ENCODE measurements around the gene LIN7C. TPM values are rescaled to one million over a fixed set of nuclear protein-coding genes. Genes with fewer than 3 reads are reported as not detected.
"Not testable (repeated sequence)": the region's sequence is repeated elsewhere in the genome, so short reads cannot be mapped to it uniquely, and the experiment has no call there.

Gene LIN7C
- total RNA-seq, 1 donor from 2014 or later: 283 TPM

- no peak for DNase-seq
These were observed 37.4 kb downstream of the LIN7C start for GRCh38 chr11:27468995-27469695.

- no peak for DNase-seq
These were observed 38.2 kb downstream of the LIN7C start for GRCh38 chr11:27468209-27468994.

GRCh38 chr11:27467181-27467913 lies 39.2 kb downstream of the LIN7C start:
- no peak for DNase-seq

- DNase-seq: no peak
These were observed 40.2 kb downstream of the LIN7C start for GRCh38 chr11:27466363-27466762.

- no peak for DNase-seq
These were observed 40.9 kb downstream of the LIN7C start for GRCh38 chr11:27465629-27466028.

- DNase-seq: no peak
These were observed 41.7 kb downstream of the LIN7C start for GRCh38 chr11:27464909-27465308.

- DNase-seq: no peak
These were observed 42.3 kb downstream of the LIN7C start for GRCh38 chr11:27464289-27464696.

GRCh38 chr11:27462543-27462942 lies 44.0 kb downstream of the LIN7C start:
- DNase-seq: no peak

GRCh38 chr11:27460158-27460978 lies 46.2 kb downstream of the LIN7C start:
- DNase-seq: no peak

GRCh38 chr11:27459191-27459590 lies 47.4 kb downstream of the LIN7C start:
- DNase-seq: no peak

GRCh38 chr11:27458182-27458581 lies 48.4 kb downstream of the LIN7C start:
- DNase-seq: no peak

GRCh38 chr11:27456795-27457329 lies 49.7 kb downstream of the LIN7C start:
- no peak for DNase-seq

- no peak for DNase-seq
These were observed 50.3 kb downstream of the LIN7C start for GRCh38 chr11:27456140-27456794.

- DNase-seq: no peak
These were observed 50.9 kb downstream of the LIN7C start for GRCh38 chr11:27455667-27456066.

GRCh38 chr11:27453701-27454100 lies 52.9 kb downstream of the LIN7C start:
- no peak for DNase-seq

GRCh38 chr11:27452147-27452546 lies 54.4 kb downstream of the LIN7C start:
- DNase-seq: no peak

- DNase-seq: no peak
These were observed 55.2 kb downstream of the LIN7C start for GRCh38 chr11:27451244-27451965.

GRCh38 chr11:27448184-27448540 lies 58.4 kb downstream of the LIN7C start:
- not testable (repeated sequence) for DNase-seq

- DNase-seq: no peak
These were observed 59.0 kb downstream of the LIN7C start for GRCh38 chr11:27447288-27448183.

GRCh38 chr11:27445625-27446024 lies 60.9 kb downstream of the LIN7C start:
- DNase-seq: no peak
